Gastroesophageal sphincter (tissue), 3 donors: Measurements from ENCODE around the gene CCT3.
"Not testable (repeated sequence)": the region's sequence is repeated elsewhere in the genome, so short reads cannot be mapped to it uniquely, and the experiment has no call there.

Experiments
- POLR2A ChIP-seq, 2 donors: fragments of 450-650 bp; IDR thresholded peaks; one replicate each; pipeline ENCODE4 v1.6.1; 2017; ENCODE audit warnings: antibody characterized with exemption in 2 of 2, mild to moderate bottlenecking in 2 of 2, moderate library complexity in 1 of 2
- TF ChIP-seq, protein P1 (sequence below), 4 experiments: fragments of 200-600 bp in 2 of 4; fragments of 450-650 bp in 2 of 4; sonication (generic) in 1 of 4; IDR thresholded peaks; one replicate each; pipeline ENCODE4 v1.5.1; 2017 to 2019; ENCODE audit warnings: antibody characterized with exemption in 4 of 4, mild to moderate bottlenecking in 2 of 4, moderate library complexity in 2 of 4

DNA sequence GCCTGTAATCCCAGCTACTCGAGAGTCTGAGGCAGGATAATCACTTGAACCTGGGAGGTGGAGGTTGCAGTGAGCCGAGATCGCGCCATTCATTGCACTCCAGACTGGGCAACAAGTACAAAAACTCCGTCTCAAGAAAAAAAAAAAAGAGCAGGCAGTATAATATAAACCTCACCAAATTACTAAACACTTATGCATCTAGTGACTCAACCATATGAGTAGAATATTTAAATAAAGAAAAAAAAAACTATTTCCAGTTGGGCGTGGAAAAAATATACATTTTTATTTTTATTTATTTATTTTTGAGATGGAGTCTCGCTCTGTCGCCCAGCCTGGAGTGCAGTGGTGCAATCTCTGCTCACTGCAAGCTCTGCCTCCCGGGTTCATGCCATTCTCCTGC, 14.9 kb downstream of the CCT3 start:
- TF ChIP-seq, protein P1, sequence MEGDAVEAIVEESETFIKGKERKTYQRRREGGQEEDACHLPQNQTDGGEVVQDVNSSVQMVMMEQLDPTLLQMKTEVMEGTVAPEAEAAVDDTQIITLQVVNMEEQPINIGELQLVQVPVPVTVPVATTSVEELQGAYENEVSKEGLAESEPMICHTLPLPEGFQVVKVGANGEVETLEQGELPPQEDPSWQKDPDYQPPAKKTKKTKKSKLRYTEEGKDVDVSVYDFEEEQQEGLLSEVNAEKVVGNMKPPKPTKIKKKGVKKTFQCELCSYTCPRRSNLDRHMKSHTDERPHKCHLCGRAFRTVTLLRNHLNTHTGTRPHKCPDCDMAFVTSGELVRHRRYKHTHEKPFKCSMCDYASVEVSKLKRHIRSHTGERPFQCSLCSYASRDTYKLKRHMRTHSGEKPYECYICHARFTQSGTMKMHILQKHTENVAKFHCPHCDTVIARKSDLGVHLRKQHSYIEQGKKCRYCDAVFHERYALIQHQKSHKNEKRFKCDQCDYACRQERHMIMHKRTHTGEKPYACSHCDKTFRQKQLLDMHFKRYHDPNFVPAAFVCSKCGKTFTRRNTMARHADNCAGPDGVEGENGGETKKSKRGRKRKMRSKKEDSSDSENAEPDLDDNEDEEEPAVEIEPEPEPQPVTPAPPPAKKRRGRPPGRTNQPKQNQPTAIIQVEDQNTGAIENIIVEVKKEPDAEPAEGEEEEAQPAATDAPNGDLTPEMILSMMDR (IDR thresholded peaks at IDR 0.05) = not testable (repeated sequence)
- not testable (repeated sequence) for TF ChIP-seq POLR2A (IDR thresholded peaks at IDR 0.05)
